Measurements from ENCODE around the gene DPPA4. TPM values are rescaled to one million over a fixed set of nuclear protein-coding genes. Genes with fewer than 3 reads are reported as not detected.
"Not testable (repeated sequence)": the region's sequence is repeated elsewhere in the genome, so short reads cannot be mapped to it uniquely, and the experiment has no call there.

Gene DPPA4
- total and polyA plus RNA-seq, 10 donors: 0.10 to 4.2 (median 0.65) TPM

- H3K4me3 ChIP-seq: no peak overlapping the region
- no peak overlapping the region for H3K27ac ChIP-seq
- H3K4me1 ChIP-seq: no peaks in the 10 kb centered on the region
- DNase-seq: no peak
- H3K9me3 ChIP-seq: no peaks in the 10 kb centered on the region
- intact Hi-C loops (cut with DNase I; ENCODE audit: low total_unique reads): no loop called here
- whole genome bisulfite sequencing, 5 donors: 90 to 96% (median 95%) methylated on average over 4 of the region's 4 CpGs
- H3K36me3 ChIP-seq: no peaks in the 10 kb centered on the region
- H3K27me3 ChIP-seq (replicated peaks in 1 of 7): no peaks in the 10 kb centered on the region
- no peak for TF ChIP-seq CTCF (IDR thresholded peaks at IDR 0.05 in 8 of 11, conservative IDR thresholded peaks at IDR 0.05 in 3 of 11)
- TF ChIP-seq POLR2AphosphoS5 (IDR thresholded peaks at IDR 0.05): no peak
- no peak for TF ChIP-seq POLR2A (IDR thresholded peaks at IDR 0.05)
These were observed 25.5 kb upstream of the DPPA4 start for GRCh38 chr3:109362823-109363222.

- H3K4me3 ChIP-seq; H3K4me1 ChIP-seq; H3K27me3 ChIP-seq (replicated peaks in 1 of 7); DNase-seq; H3K27ac ChIP-seq; intact Hi-C loops (cut with DNase I; ENCODE audit: low total_unique reads); H3K9me3 ChIP-seq; H3K36me3 ChIP-seq: not testable (repeated sequence)
- 71 to 92% (median 74%) methylated on average over 2 of the region's 2 CpGs for WGBS, 5 donors
These were observed 21.5 kb upstream of the DPPA4 start for GRCh38 chr3:109358809-109359208.

- Histone ChIP-seq H3K36me3 (no peaks in the 10 kb centered on the region), H3K4me1 (no peaks in the 10 kb centered on the region), H3K4me3 (no peak overlapping the region), H3K27me3 (replicated peaks in 1 of 7) (no peaks in the 10 kb centered on the region), H3K27ac (no peak overlapping the region), H3K9me3 (no peaks in the 10 kb centered on the region)
- TF ChIP-seq POLR2A (IDR thresholded peaks at IDR 0.05): no peak
- no peak for TF ChIP-seq POLR2AphosphoS5 (IDR thresholded peaks at IDR 0.05)
- TF ChIP-seq CTCF (IDR thresholded peaks at IDR 0.05 in 8 of 11, conservative IDR thresholded peaks at IDR 0.05 in 3 of 11): no peak
- DNase-seq: no peak
- WGBS, 5 donors: 74 to 90% (median 80%) methylated on average over 3 of the region's 3 CpGs
- intact Hi-C loops (cut with DNase I; ENCODE audit: low total_unique reads): no loop called here
These were observed 19.3 kb upstream of the DPPA4 start for GRCh38 chr3:109356442-109357155.

GRCh38 chr3:109355625-109356441 is 18.5 kb upstream of the DPPA4 start:
- TF ChIP-seq POLR2A (IDR thresholded peaks at IDR 0.05): no peak
- Histone ChIP-seq H3K4me3 (no peak overlapping the region), H3K36me3 (no peaks in the 10 kb centered on the region), H3K9me3 (no peaks in the 10 kb centered on the region), H3K27ac (no peak overlapping the region), H3K27me3 (replicated peaks in 1 of 7) (no peaks in the 10 kb centered on the region), H3K4me1 (no peaks in the 10 kb centered on the region)
- no peak for DNase-seq
- WGBS, 5 donors: 65 to 70% (median 66%) methylated on average over 8 of the region's 8 CpGs
- intact Hi-C loops (cut with DNase I; ENCODE audit: low total_unique reads): no loop called here

GRCh38 chr3:109353057-109353456 is 15.7 kb upstream of the DPPA4 start:
- no peak overlapping the region for H3K4me3 ChIP-seq
- intact Hi-C loops (cut with DNase I; ENCODE audit: low total_unique reads): no loop called here
- no peaks in the 10 kb centered on the region for H3K4me1 ChIP-seq
- no peak overlapping the region for H3K27ac ChIP-seq
- no peaks in the 10 kb centered on the region for H3K36me3 ChIP-seq
- no peaks in the 10 kb centered on the region for H3K27me3 ChIP-seq (replicated peaks in 1 of 7)
- no peak for DNase-seq
- TF ChIP-seq POLR2A (IDR thresholded peaks at IDR 0.05) (no peak), CTCF (IDR thresholded peaks at IDR 0.05 in 8 of 11, conservative IDR thresholded peaks at IDR 0.05 in 3 of 11) (no peak), POLR2AphosphoS5 (IDR thresholded peaks at IDR 0.05) (no peak)
- WGBS, 5 donors: 62 to 78% (median 66%) methylated on average over 2 of the region's 2 CpGs
- no peaks in the 10 kb centered on the region for H3K9me3 ChIP-seq

All from spleen (tissue), 11 donors.